Activated T-cell treated with anti-CD3 and anti-CD28 coated beads, Interleukin-2, amount 50 U/mL, for 48 hours (primary cell): Measurements from ENCODE around the gene LGALS9C.
A peak's percentile ranks its signal among the peaks of the same experiment; 100 is the strongest.
"Not testable (repeated sequence)": the region's sequence is repeated elsewhere in the genome, so short reads cannot be mapped to it uniquely, and the experiment has no call there.

ENCODE experiments used
- DNase-seq, 2 experiments: peaks; one replicate each; pipeline ENCODE4 v3.0.0-alpha.2; 2020

Gene LGALS9C

GRCh38 chr17:18478977-18479595 lies 2.5 kb downstream of the LGALS9C start:
- DNase-seq, result not testable (repeated sequence)

GRCh38 chr17:18481775-18482174 lies 5.2 kb downstream of the LGALS9C start:
- DNase-seq, result not testable (repeated sequence)

GRCh38 chr17:18485936-18486464 lies 9.4 kb downstream of the LGALS9C start:
- not testable (repeated sequence) for DNase-seq

- DNase-seq, result not testable (repeated sequence)
These were observed 11.0 kb downstream of the LGALS9C start for GRCh38 chr17:18487633-18488032.

GRCh38 chr17:18488622-18489021 lies 12.0 kb downstream of the LGALS9C start:
- not testable (repeated sequence) for DNase-seq

- not testable (repeated sequence) for DNase-seq
These were observed 13.4 kb downstream of the LGALS9C start for GRCh38 chr17:18490016-18490415.

GRCh38 chr17:18492712-18493480 lies 16.3 kb downstream of the LGALS9C start:
- peak; percentile 53 to 57 for DNase-seq

- not testable (repeated sequence) for DNase-seq
These were observed 17.7 kb downstream of the LGALS9C start for GRCh38 chr17:18494250-18494768.

- not testable (repeated sequence) for DNase-seq
These were observed 20.5 kb downstream of the LGALS9C start for GRCh38 chr17:18497044-18497443.

- DNase-seq, result not testable (repeated sequence)
These were observed 22.5 kb downstream of the LGALS9C start for GRCh38 chr17:18499100-18499499.

- not testable (repeated sequence) for DNase-seq
These were observed 23.2 kb downstream of the LGALS9C start for GRCh38 chr17:18499756-18500155.

GRCh38 chr17:18500281-18500680 lies 23.7 kb downstream of the LGALS9C start:
- not testable (repeated sequence) for DNase-seq

GRCh38 chr17:18500816-18501215 lies 24.2 kb downstream of the LGALS9C start:
- not testable (repeated sequence) for DNase-seq

- not testable (repeated sequence) for DNase-seq
These were observed 26.6 kb downstream of the LGALS9C start for GRCh38 chr17:18503221-18503620.

- not testable (repeated sequence) for DNase-seq
These were observed 31.1 kb downstream of the LGALS9C start for GRCh38 chr17:18507729-18508128.

GRCh38 chr17:18508667-18509066 lies 32.1 kb downstream of the LGALS9C start:
- not testable (repeated sequence) for DNase-seq

GRCh38 chr17:18521100-18521499 lies 44.5 kb downstream of the LGALS9C start:
- DNase-seq, result not testable (repeated sequence)

GRCh38 chr17:18525015-18525414 lies 48.4 kb downstream of the LGALS9C start:
- not testable (repeated sequence) for DNase-seq

- DNase-seq, result not testable (repeated sequence)
These were observed 49.7 kb downstream of the LGALS9C start for GRCh38 chr17:18526168-18526800.

GRCh38 chr17:18527354-18527753 lies 50.8 kb downstream of the LGALS9C start:
- DNase-seq, result not testable (repeated sequence)

- not testable (repeated sequence) for DNase-seq
These were observed 51.8 kb downstream of the LGALS9C start for GRCh38 chr17:18528435-18528834.

- DNase-seq, result not testable (repeated sequence)
These were observed 52.4 kb downstream of the LGALS9C start for GRCh38 chr17:18528899-18529500.

GRCh38 chr17:18530405-18530804 lies 53.8 kb downstream of the LGALS9C start:
- DNase-seq, result not testable (repeated sequence)
